22Rv1 (cell line): ENCODE results near the gene ERAP2.

ENCODE experiments used
- ZFX ChIP-seq: fragments of 450-650 bp; IDR thresholded peaks from 2 replicates; pipeline ENCODE4 v1.6.1; 2017; ENCODE audit warnings: antibody characterized with exemption, borderline replicate concordance
- TF ChIP-seq, protein P1 (sequence below): fragments of 450-650 bp; IDR thresholded peaks from 2 replicates; pipeline ENCODE4 v1.5.1; 2017; ENCODE audit warnings: mild to moderate bottlenecking

DNA sequence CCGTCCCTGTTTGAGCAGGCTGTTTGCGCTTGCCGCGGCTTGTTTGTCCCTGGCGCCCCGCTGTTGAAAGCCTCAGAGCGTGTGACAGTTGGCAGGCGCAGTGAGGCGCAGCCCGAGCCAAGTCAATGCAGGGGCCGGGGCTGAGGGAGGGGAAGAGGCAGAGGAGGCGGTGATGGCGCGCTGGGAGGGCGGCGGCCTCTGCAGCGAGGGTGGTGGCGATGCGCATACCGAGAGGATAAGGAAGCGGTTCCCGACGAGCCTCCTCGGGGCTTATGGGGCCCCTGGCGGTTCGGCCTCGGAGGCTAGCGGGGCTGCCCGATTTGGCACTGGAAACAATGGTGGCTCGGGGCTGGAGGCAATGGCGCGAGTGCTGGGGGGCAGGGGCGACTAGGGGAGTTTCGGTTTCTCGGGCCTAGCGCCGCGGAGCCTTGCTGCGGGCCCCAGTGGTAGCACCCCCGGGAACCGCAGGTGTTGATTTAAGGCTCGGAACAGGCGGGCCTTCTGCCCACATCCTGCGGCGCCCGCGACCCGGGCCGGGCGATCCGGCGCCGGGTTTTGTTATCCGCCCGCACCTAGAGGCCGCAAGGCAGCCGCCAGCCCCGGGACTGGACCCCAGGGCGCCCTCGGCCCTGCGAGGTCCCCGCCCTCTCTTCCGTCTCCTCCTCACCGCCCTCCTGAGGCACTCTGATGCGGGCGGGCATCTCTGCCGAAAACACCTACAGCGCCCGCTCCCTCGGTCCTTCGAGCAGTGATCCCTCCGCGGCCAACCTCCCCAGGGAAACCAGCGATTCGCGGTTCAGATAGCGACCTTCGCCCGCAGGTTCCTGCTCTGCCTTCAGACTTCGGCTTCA lies 58.6 kb downstream of the ERAP2 start:
- TF ChIP-seq, protein P1, sequence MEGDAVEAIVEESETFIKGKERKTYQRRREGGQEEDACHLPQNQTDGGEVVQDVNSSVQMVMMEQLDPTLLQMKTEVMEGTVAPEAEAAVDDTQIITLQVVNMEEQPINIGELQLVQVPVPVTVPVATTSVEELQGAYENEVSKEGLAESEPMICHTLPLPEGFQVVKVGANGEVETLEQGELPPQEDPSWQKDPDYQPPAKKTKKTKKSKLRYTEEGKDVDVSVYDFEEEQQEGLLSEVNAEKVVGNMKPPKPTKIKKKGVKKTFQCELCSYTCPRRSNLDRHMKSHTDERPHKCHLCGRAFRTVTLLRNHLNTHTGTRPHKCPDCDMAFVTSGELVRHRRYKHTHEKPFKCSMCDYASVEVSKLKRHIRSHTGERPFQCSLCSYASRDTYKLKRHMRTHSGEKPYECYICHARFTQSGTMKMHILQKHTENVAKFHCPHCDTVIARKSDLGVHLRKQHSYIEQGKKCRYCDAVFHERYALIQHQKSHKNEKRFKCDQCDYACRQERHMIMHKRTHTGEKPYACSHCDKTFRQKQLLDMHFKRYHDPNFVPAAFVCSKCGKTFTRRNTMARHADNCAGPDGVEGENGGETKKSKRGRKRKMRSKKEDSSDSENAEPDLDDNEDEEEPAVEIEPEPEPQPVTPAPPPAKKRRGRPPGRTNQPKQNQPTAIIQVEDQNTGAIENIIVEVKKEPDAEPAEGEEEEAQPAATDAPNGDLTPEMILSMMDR = no peak
- no peak for TF ChIP-seq ZFX
